ENCODE data around the gene FGD6. TPM values are rescaled to one million over a fixed set of nuclear protein-coding genes. Genes with fewer than 3 reads are reported as not detected.

The FGD6 gene
- total RNA-seq, 4 donors from 2014 or later: 2.9 to 8.4 (median 4.4) TPM

- in situ Hi-C loops (cut with MboI; ENCODE audit: low sequenced_read_pairs in 4 of 4) (loop anchor here (5.0 to 10.0 kb wide), 2 partner anchors 222 to 420 kb away; no protein-coding TSS in a partner anchor), intact Hi-C loops (cut with DNase I; ENCODE audit: low total_unique reads) (no loop called here)
- Histone ChIP-seq H3K27ac (no peak overlapping the region), H3K27me3 (no peaks in the 10 kb centered on the region), H3K9me3 (no peaks in the 10 kb centered on the region), H3K4me3 (no peak overlapping the region), H3K36me3 (no peaks in the 10 kb centered on the region), H3K4me1 (peaks cover 16 to 23% of the 10 kb centered on the region in 2 donors)
- TF ChIP-seq POLR2A (IDR thresholded peaks at IDR 0.05): no peak
- TF ChIP-seq, protein P1, sequence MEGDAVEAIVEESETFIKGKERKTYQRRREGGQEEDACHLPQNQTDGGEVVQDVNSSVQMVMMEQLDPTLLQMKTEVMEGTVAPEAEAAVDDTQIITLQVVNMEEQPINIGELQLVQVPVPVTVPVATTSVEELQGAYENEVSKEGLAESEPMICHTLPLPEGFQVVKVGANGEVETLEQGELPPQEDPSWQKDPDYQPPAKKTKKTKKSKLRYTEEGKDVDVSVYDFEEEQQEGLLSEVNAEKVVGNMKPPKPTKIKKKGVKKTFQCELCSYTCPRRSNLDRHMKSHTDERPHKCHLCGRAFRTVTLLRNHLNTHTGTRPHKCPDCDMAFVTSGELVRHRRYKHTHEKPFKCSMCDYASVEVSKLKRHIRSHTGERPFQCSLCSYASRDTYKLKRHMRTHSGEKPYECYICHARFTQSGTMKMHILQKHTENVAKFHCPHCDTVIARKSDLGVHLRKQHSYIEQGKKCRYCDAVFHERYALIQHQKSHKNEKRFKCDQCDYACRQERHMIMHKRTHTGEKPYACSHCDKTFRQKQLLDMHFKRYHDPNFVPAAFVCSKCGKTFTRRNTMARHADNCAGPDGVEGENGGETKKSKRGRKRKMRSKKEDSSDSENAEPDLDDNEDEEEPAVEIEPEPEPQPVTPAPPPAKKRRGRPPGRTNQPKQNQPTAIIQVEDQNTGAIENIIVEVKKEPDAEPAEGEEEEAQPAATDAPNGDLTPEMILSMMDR (IDR thresholded peaks at IDR 0.05 in 4 of 5, conservative IDR thresholded peaks at IDR 0.05 in 1 of 5): no peak
- no peak for ATAC-seq
- DNase-seq: no peak
These were observed 102.4 kb downstream of the FGD6 start for GRCh38 chr12:95114766-95115405.

DNA sequence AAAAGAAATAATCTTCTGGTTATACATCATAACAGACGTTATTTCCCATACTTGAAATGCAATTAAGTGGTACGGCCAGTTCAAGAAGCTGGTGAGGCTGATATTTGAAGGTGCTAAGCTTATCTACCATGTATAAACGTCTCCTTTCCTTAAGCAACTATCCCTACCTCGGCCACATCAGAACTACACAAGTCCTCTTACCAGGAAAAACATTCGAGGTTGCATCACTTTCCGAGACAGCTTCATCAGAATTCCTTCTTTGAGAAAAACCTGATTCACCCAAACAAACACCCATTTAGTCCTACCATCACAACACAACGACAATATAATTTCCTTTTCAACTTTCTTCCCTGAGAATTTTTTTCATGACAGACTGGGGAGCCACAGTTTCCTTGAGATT lies 109.9 kb downstream of the FGD6 start:
- peaks cover 8 to 10% of the 10 kb centered on the region in 2 donors for H3K4me1 ChIP-seq
- DNase-seq: no peak
- no peak for ATAC-seq
- H3K27me3 ChIP-seq: no peaks in the 10 kb centered on the region
- no peak overlapping the region for H3K4me3 ChIP-seq
- intact Hi-C loops (cut with DNase I; ENCODE audit: low total_unique reads): no loop called here
- in situ Hi-C loops (cut with MboI; ENCODE audit: low sequenced_read_pairs in 4 of 4): no loop called here
- TF ChIP-seq POLR2A (IDR thresholded peaks at IDR 0.05): no peak
- TF ChIP-seq, protein P1 (IDR thresholded peaks at IDR 0.05 in 4 of 5, conservative IDR thresholded peaks at IDR 0.05 in 1 of 5): no peak
- H3K9me3 ChIP-seq: no peaks in the 10 kb centered on the region
- no peak overlapping the region for H3K27ac ChIP-seq
- H3K36me3 ChIP-seq: no peaks in the 10 kb centered on the region

- TF ChIP-seq POLR2A (IDR thresholded peaks at IDR 0.05): no peak
- TF ChIP-seq, protein P1 (IDR thresholded peaks at IDR 0.05 in 4 of 5, conservative IDR thresholded peaks at IDR 0.05 in 1 of 5): no peak
- H3K4me1 ChIP-seq: peaks cover 8 to 10% of the 10 kb centered on the region in 2 donors
- H3K27me3 ChIP-seq: no peaks in the 10 kb centered on the region
- no peaks in the 10 kb centered on the region for H3K36me3 ChIP-seq
- intact Hi-C loops (cut with DNase I; ENCODE audit: low total_unique reads): no loop called here
- in situ Hi-C loops (cut with MboI; ENCODE audit: low sequenced_read_pairs in 4 of 4): no loop called here
- ATAC-seq (no peak), DNase-seq (no peak)
- no peak overlapping the region for H3K27ac ChIP-seq
- H3K4me3 ChIP-seq: no peak overlapping the region
- H3K9me3 ChIP-seq: no peaks in the 10 kb centered on the region
These were observed 111.7 kb downstream of the FGD6 start for GRCh38 chr12:95105540-95105939.

DNA sequence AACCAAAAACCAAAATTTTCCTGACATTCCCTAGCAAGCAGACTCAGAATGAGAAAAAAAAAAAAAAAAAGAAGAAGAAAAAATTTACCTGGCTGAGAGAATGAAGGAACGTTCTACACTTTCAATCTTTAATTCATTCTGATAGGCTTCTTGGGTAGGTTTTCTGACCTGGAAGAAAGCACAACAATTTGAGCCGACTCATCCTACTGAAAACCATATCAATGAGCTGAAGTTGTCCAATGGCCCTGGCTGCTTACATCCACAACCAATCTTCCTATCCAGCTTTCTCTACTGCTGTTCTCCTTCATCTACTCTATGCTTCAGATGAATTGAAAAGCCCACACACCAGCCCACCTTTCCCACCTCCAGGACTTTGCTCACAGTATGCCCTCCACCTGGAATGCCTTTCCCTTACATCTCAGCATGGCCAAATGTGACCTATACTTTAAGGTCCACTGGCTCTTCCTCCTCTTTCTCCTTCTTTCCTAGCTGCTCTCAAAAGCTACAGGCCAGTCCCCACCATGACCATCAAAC lies 112.3 kb downstream of the FGD6 start:
- TF ChIP-seq, protein P1 (IDR thresholded peaks at IDR 0.05 in 4 of 5, conservative IDR thresholded peaks at IDR 0.05 in 1 of 5): no peak
- no peak for TF ChIP-seq POLR2A (IDR thresholded peaks at IDR 0.05)
- Histone ChIP-seq H3K27ac (no peak overlapping the region), H3K36me3 (no peaks in the 10 kb centered on the region), H3K9me3 (no peaks in the 10 kb centered on the region), H3K4me1 (peaks cover 8 to 10% of the 10 kb centered on the region in 2 donors), H3K27me3 (no peaks in the 10 kb centered on the region), H3K4me3 (no peak overlapping the region)
- DNase-seq (no peak), ATAC-seq (no peak)
- intact Hi-C loops (cut with DNase I; ENCODE audit: low total_unique reads): no loop called here
- in situ Hi-C loops (cut with MboI; ENCODE audit: low sequenced_read_pairs in 4 of 4): no loop called here

Data from gastrocnemius medialis (tissue), 4 donors.